HEK293 (cell line): ENCODE measurements around the gene EVI5L.

Experiments used
- CTCF ChIP-seq: fragments of 450-650 bp; formaldehyde crosslinking; IDR thresholded peaks from 2 replicates; pipeline ENCODE4 v1.5.1; 2016; ENCODE audit warnings: missing biosample characterization, missing genetic modification characterization
- HOXD13 ChIP-seq: sonication (generic); formaldehyde crosslinking; IDR thresholded peaks from 2 replicates; pipeline ENCODE4 v1.8.0; 2022; ENCODE audit warnings: missing genetic modification reagents, borderline replicate concordance
- KLF1 ChIP-seq: fragments of 450-650 bp; formaldehyde crosslinking; IDR thresholded peaks from 2 replicates; pipeline ENCODE4 v1.5.1; 2016; ENCODE audit warnings: missing biosample characterization, missing genetic modification characterization
- OVOL3 ChIP-seq: fragments of 450-650 bp; formaldehyde crosslinking; IDR thresholded peaks from 2 replicates; pipeline ENCODE4 v1.5.1; 2016; ENCODE audit warnings: missing biosample characterization, missing genetic modification characterization
- TRIM28 ChIP-seq: IDR thresholded peaks from 2 replicates; pipeline ENCODE4 v1.6.1; 2011; ENCODE audit warnings: low read length, control low read depth, borderline replicate concordance
- ZBTB44 ChIP-seq: fragments of 450-650 bp; IDR thresholded peaks from 2 replicates; pipeline ENCODE4 v1.5.1; 2018; ENCODE audit warnings: missing biosample characterization, mild to moderate bottlenecking, missing genetic modification characterization
- ZBTB8A ChIP-seq: fragments of 450-650 bp; formaldehyde crosslinking; IDR thresholded peaks from 2 replicates; pipeline ENCODE4 v1.5.1; 2016; ENCODE audit warnings: missing biosample characterization, missing genetic modification characterization
- ZNF26 ChIP-seq: fragments of 450-650 bp; formaldehyde crosslinking; IDR thresholded peaks from 2 replicates; pipeline ENCODE4 v1.5.1; 2016; ENCODE audit warnings: missing biosample characterization, missing genetic modification characterization
- ZNF518A ChIP-seq: fragments of 450-650 bp; formaldehyde crosslinking; conservative IDR thresholded peaks from 2 replicates; pipeline ENCODE4 v1.5.1; 2016; ENCODE audit warnings: low read depth, missing biosample characterization, missing genetic modification characterization
- ZNF548 ChIP-seq: fragments of 450-650 bp; formaldehyde crosslinking; IDR thresholded peaks from 2 replicates; pipeline ENCODE4 v1.5.1; 2016; ENCODE audit warnings: missing biosample characterization, missing genetic modification characterization
- ZNF561 ChIP-seq: fragments of 450-650 bp; IDR thresholded peaks from 2 replicates; pipeline ENCODE4 v1.5.1; 2018; ENCODE audit warnings: missing biosample characterization, missing genetic modification characterization, borderline replicate concordance
- ZNF623 ChIP-seq: fragments of 450-650 bp; formaldehyde crosslinking; IDR thresholded peaks from 2 replicates; pipeline ENCODE4 v1.5.1; 2016; ENCODE audit warnings: missing biosample characterization, missing genetic modification characterization
- ZNF792 ChIP-seq: fragments of 450-650 bp; formaldehyde crosslinking; IDR thresholded peaks from 2 replicates; pipeline ENCODE4 v1.5.1; 2016; ENCODE audit warnings: missing biosample characterization, missing genetic modification characterization

- no peak for TF ChIP-seq ZBTB44
- no peak for TF ChIP-seq ZNF26 (tag by site-specific recombination)
- no peak for TF ChIP-seq ZNF518A (tag by site-specific recombination)
- no peak for TF ChIP-seq CTCF (tag by site-specific recombination)
- no peak for TF ChIP-seq KLF1 (tag by site-specific recombination)
- TF ChIP-seq ZNF548: no peak
- no peak for TF ChIP-seq OVOL3 (tag by site-specific recombination)
- no peak for TF ChIP-seq ZBTB8A
- TF ChIP-seq ZNF561 (tag by site-specific recombination): no peak
- TF ChIP-seq ZNF792 (tag by site-specific recombination): no peak
- TF ChIP-seq TRIM28: no peak
- no peak for TF ChIP-seq HOXD13 (CRISPR knock-in tag)
- no peak for TF ChIP-seq ZNF623
These were observed 21.1 kb downstream of the EVI5L start for GRCh38 chr19:7850945-7851622.
